ENCODE results near the gene STAT1.

The STAT1 gene

GRCh38 chr2:191013932-191014652, at the start of gene STAT1:
Gene STAT1 (minus strand): TSS chr2:191014171. CDS start chr2:191010003, 4,168 bp downstream.
- DNase-seq (ENCODE audit: low spot score): peak; percentile 93

GRCh38 chr2:191063584-191063983, 49.6 kb upstream of the STAT1 start:
- no peak for DNase-seq (ENCODE audit: low spot score)

- no peak for DNase-seq (ENCODE audit: low spot score)
These were observed 47.5 kb upstream of the STAT1 start for GRCh38 chr2:191061381-191061980.

GRCh38 chr2:191059308-191059707, 45.3 kb upstream of the STAT1 start:
- no peak for DNase-seq (ENCODE audit: low spot score)

GRCh38 chr2:191056228-191056627, 42.3 kb upstream of the STAT1 start:
- no peak for DNase-seq (ENCODE audit: low spot score)

GRCh38 chr2:191053256-191053655, 39.3 kb upstream of the STAT1 start:
- no peak for DNase-seq (ENCODE audit: low spot score)

- DNase-seq (ENCODE audit: low spot score): peak; percentile 22
These were observed 38.1 kb upstream of the STAT1 start for GRCh38 chr2:191051825-191052778.

GRCh38 chr2:191051177-191051576, 37.2 kb upstream of the STAT1 start:
- no peak for DNase-seq (ENCODE audit: low spot score)

- no peak for DNase-seq (ENCODE audit: low spot score)
These were observed 36.6 kb upstream of the STAT1 start for GRCh38 chr2:191050640-191050987.

GRCh38 chr2:191049728-191050639, 36.0 kb upstream of the STAT1 start:
- no peak for DNase-seq (ENCODE audit: low spot score)

- DNase-seq (ENCODE audit: low spot score): no peak
These were observed 34.1 kb upstream of the STAT1 start for GRCh38 chr2:191048073-191048472.

- DNase-seq (ENCODE audit: low spot score): no peak
These were observed 31.2 kb upstream of the STAT1 start for GRCh38 chr2:191045141-191045540.

- no peak for DNase-seq (ENCODE audit: low spot score)
These were observed 29.5 kb upstream of the STAT1 start for GRCh38 chr2:191043438-191043837.

GRCh38 chr2:191041418-191042161, 27.6 kb upstream of the STAT1 start:
- no peak for DNase-seq (ENCODE audit: low spot score)

- DNase-seq (ENCODE audit: low spot score): no peak
These were observed 25.6 kb upstream of the STAT1 start for GRCh38 chr2:191039616-191040015.

- no peak for DNase-seq (ENCODE audit: low spot score)
These were observed 24.8 kb upstream of the STAT1 start for GRCh38 chr2:191038741-191039140.

GRCh38 chr2:191038241-191038725, 24.3 kb upstream of the STAT1 start:
- no peak for DNase-seq (ENCODE audit: low spot score)

GRCh38 chr2:191037351-191037750, 23.4 kb upstream of the STAT1 start:
- DNase-seq (ENCODE audit: low spot score): no peak

- DNase-seq (ENCODE audit: low spot score): no peak
These were observed 22.4 kb upstream of the STAT1 start for GRCh38 chr2:191036363-191036762.

- DNase-seq (ENCODE audit: low spot score): no peak
These were observed 18.8 kb upstream of the STAT1 start for GRCh38 chr2:191032588-191033429.
